HL-60 (cell line): Measurements from ENCODE around the gene SV2C.

Experiments used
- CTCF ChIP-seq: IDR thresholded peaks from one replicate; pipeline ENCODE4 v1.5.1; 2011; ENCODE audit warnings: low read length, control low read depth, inconsistent platforms; ENCODE audit not compliant: insufficient read depth
- GABPA ChIP-seq: IDR thresholded peaks from 2 replicates; pipeline ENCODE4 v1.6.1; 2012; ENCODE audit warnings: low read depth

DNA sequence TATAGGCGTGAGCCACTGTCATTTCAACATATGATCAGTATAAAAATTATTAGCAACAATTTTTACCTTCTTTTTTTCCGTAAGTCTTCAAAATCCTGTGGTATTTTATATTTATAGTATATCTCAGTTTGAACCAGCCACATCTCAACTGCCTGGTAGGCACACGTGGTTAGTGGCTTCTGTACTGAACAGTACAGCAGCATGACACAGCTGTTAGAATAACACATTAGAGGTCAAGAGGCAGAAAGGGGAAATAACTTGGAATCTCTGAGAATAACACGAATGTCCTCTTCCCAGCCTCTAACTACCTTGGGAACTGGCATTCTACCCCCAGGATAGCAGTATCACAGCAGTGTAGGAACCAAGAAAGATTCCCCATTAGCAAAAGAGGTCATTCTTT, 211.4 kb downstream of the SV2C start:
- TF ChIP-seq CTCF, result no peak
- TF ChIP-seq GABPA, result no peak
